Measurements from ENCODE around the gene MEDAG.

MEDAG gene

GRCh38 chr13:30874561-30874960 is 31.5 kb upstream of the MEDAG start:
- Histone ChIP-seq H3K4me1 (ENCODE audit: insufficient read depth, low read length) (no peaks in the 10 kb centered on the region), H3K36me3 (ENCODE audit: insufficient read depth, low read length) (no peaks in the 10 kb centered on the region), H4K20me1 (ENCODE audit: insufficient read depth, low read length) (no peaks in the 10 kb centered on the region), H3K4me3 (ENCODE audit: low read depth in 1 of 2, low read length in 2 of 2) (no peak overlapping the region), H3K79me2 (ENCODE audit: insufficient read depth, low read length) (no peaks in the 10 kb centered on the region), H3K9me3 (ENCODE audit: insufficient read depth, low read length, severe bottlenecking) (no peaks in the 10 kb centered on the region), H2AFZ (ENCODE audit: low read depth, low read length) (no peak overlapping the region), H3K9ac (ENCODE audit: low read depth, low read length) (no peak overlapping the region), H3K27me3 (ENCODE audit: insufficient read depth, low read length, poor library complexity) (peaks cover under 1% of the 10 kb centered on the region), H3K27ac (ENCODE audit: low read length) (no peak overlapping the region), H3K4me2 (ENCODE audit: insufficient read depth, low read length) (no peak overlapping the region)
- DNase-seq (no peak), ATAC-seq (ENCODE audit: insufficient read depth, low read depth) (no peak)
- no peak for TF ChIP-seq CTCF (IDR thresholded peaks at IDR 0.05; ENCODE audit: borderline replicate concordance, extremely low read depth, low read length, poor library complexity, severe bottlenecking)
- TF ChIP-seq EZH2 (IDR thresholded peaks at IDR 0.05; ENCODE audit: borderline replicate concordance, low read depth, low read length, severe bottlenecking): no peak

- H3K27ac ChIP-seq (ENCODE audit: low read length): no peak overlapping the region
These were observed 28.7 kb upstream of the MEDAG start for GRCh38 chr13:30877335-30877734.

GRCh38 chr13:30880151-30880855 is 25.8 kb upstream of the MEDAG start:
- Histone ChIP-seq H3K4me2 (ENCODE audit: insufficient read depth, low read length) (no peak overlapping the region), H3K27me3 (ENCODE audit: insufficient read depth, low read length, poor library complexity) (peaks cover 5% of the 10 kb centered on the region), H3K4me1 (ENCODE audit: insufficient read depth, low read length) (no peaks in the 10 kb centered on the region), H2AFZ (ENCODE audit: low read depth, low read length) (no peak overlapping the region), H3K9ac (ENCODE audit: low read depth, low read length) (no peak overlapping the region), H3K9me3 (ENCODE audit: insufficient read depth, low read length, severe bottlenecking) (no peaks in the 10 kb centered on the region), H3K36me3 (ENCODE audit: insufficient read depth, low read length) (no peaks in the 10 kb centered on the region), H3K79me2 (ENCODE audit: insufficient read depth, low read length) (no peaks in the 10 kb centered on the region), H3K4me3 (ENCODE audit: low read depth in 1 of 2, low read length in 2 of 2) (no peak overlapping the region), H4K20me1 (ENCODE audit: insufficient read depth, low read length) (no peaks in the 10 kb centered on the region), H3K27ac (ENCODE audit: low read length) (no peak overlapping the region)
- no peak for ATAC-seq (ENCODE audit: insufficient read depth, low read depth)
- TF ChIP-seq CTCF (IDR thresholded peaks at IDR 0.05; ENCODE audit: borderline replicate concordance, extremely low read depth, low read length, poor library complexity, severe bottlenecking) (no peak), EZH2 (IDR thresholded peaks at IDR 0.05; ENCODE audit: borderline replicate concordance, low read depth, low read length, severe bottlenecking) (no peak)
- DNase-seq: no peak

More at GRCh38 chr13:30877335-30877734, 28.7 kb upstream of the MEDAG start:
- Histone ChIP-seq H3K4me1 (ENCODE audit: insufficient read depth, low read length) (no peaks in the 10 kb centered on the region), H3K9me3 (ENCODE audit: insufficient read depth, low read length, severe bottlenecking) (no peaks in the 10 kb centered on the region), H3K36me3 (ENCODE audit: insufficient read depth, low read length) (no peaks in the 10 kb centered on the region), H2AFZ (ENCODE audit: low read depth, low read length) (no peak overlapping the region), H3K79me2 (ENCODE audit: insufficient read depth, low read length) (no peaks in the 10 kb centered on the region), H3K4me3 (ENCODE audit: low read depth in 1 of 2, low read length in 2 of 2) (no peak overlapping the region), H3K27me3 (ENCODE audit: insufficient read depth, low read length, poor library complexity) (peaks cover 5% of the 10 kb centered on the region), H3K9ac (ENCODE audit: low read depth, low read length) (no peak overlapping the region), H3K4me2 (ENCODE audit: insufficient read depth, low read length) (no peak overlapping the region), H4K20me1 (ENCODE audit: insufficient read depth, low read length) (no peaks in the 10 kb centered on the region)
- no peak for DNase-seq
- TF ChIP-seq EZH2 (IDR thresholded peaks at IDR 0.05; ENCODE audit: borderline replicate concordance, low read depth, low read length, severe bottlenecking): no peak
- TF ChIP-seq CTCF (IDR thresholded peaks at IDR 0.05; ENCODE audit: borderline replicate concordance, extremely low read depth, low read length, poor library complexity, severe bottlenecking): no peak
- 0 out of 3 replicates have a peak, but pooled peaks have one; percentile 35 for ATAC-seq (ENCODE audit: insufficient read depth, low read depth)
